NCI-H2227 (cell line): Measurements from ENCODE around the gene LARGE2.

Experiments
- DNase-seq: peaks from one replicate; lab custom pipeline; 2025; ENCODE audit not compliant: unreplicated experiment; lab: John Stamatoyannopoulos, UW

LARGE2 gene

DNA sequence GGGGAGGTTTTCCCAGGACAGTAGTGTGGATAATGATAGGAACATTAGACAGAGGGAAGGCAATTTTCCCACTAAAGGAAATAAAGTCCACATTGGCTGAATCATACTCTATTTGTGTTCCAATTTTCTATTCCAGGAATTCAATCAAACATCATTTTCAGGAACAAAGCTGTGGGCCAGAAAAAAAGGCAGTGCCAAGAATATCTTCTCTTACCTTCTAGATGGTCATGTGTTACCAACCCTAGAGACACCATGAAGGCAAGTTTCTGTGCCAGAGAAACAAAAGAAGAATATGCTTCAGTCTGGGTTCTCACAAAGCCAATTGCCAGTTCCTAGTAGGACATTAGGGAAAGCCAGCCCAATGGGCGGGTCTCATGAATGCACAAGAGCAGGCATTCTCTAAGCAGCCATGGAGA is 27.5 kb downstream of the LARGE2 start:
- no peak for DNase-seq

- no peak for DNase-seq
These were observed 37.4 kb downstream of the LARGE2 start for GRCh38 chr11:45959851-45960250.

DNA sequence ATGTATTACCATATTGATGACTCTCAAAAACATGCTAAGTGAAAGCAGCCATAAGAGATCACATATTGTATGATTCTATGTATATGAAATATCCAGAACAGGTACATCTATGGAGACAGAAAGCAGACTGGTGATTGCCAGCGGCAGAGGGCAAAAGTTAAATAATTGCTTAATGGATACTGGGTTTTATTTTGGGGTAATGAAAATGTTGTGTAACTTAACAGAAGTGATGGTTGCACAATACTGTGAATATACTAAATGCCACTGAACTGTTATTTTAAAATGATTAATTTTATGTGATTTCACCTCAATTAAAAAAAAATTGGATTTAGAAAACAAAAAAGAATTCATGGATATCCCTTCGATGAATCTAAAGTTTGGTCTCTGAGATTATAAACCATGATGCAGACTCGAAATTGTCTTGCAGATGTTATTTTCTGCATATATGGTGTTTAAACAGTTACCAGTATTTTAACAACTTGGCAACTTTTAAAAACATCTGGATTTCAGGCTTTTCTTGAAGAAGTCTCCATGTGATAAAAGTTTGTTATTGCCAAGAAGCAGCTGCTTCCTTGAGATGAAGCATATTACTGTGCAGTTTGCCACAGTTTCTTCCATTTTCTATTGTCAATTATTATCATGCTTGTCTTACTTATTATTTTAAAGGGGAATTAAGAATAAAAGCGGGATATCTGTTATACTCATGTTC is 38.1 kb downstream of the LARGE2 start:
- DNase-seq, result no peak

GRCh38 chr11:45961751-45962240 is 39.3 kb downstream of the LARGE2 start:
- DNase-seq, result no peak

DNA sequence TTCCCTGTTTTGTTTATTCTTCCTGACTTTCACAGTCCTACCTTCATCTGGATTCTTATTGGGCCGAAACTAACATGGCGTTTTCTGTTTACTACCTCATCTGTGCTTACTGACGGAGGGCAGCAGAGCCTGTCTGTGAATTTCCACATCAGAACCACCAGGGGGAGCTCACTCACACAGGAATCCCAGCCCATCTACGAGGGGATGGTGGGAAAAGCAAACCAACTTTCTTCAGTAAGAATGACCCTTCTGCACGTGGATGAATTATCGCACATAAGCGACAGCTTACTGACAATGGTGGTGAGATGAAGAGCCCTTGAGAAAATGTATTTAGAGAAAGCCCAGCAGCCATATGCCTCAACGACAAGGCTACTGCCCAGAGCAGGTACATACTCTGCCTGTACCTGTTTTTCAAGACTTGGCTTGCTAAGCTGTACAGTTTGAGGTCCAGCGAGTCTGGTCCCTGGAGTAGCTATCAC is 42.5 kb downstream of the LARGE2 start:
- peak; percentile 86 for DNase-seq

DNA sequence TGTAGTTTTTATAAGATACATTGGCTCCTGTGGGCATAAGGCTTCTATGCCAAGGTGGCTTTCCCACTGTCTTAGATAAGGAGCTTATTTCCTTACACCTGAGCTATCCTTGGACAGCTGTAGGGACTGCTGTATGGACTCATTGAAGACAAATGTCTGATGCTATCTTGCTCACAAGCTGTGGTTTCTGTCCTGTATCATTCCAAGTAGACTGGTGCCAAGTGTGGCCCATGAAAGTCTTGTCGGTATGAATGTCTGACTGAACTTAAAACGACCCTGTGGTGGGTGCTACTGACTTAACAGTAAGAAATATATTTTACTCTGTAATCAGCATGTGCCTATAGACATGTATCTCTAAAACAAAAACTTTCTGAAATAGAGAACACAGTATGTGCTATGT is 45.0 kb downstream of the LARGE2 start:
- no peak for DNase-seq

GRCh38 chr11:45968901-45969300 is 46.4 kb downstream of the LARGE2 start:
- no peak for DNase-seq

GRCh38 chr11:45973601-45974000 is 51.1 kb downstream of the LARGE2 start:
- DNase-seq, result no peak

DNA sequence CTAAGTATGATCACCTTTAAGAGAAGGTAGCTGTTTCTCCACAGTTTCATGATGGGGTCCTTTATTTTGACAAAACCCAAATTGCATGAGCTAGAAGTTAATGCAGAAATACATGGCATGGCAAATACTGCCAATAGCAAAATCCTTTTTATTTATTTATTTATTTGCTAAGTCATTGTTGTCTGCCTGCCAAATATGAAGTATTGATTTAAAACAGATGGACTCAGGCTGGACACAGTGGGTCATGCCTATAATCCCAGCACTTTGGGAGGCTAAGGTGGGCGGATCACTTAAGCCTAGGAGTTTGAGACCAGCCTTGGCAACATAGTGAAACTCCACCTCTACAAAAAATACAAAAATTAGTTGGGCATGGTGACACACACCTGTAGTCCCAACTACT is 52.4 kb downstream of the LARGE2 start:
- no peak for DNase-seq
